Gastrocnemius medialis (tissue), 4 donors: Measurements from ENCODE around the gene POU5F1. TPM values are rescaled to one million over a fixed set of nuclear protein-coding genes. Genes with fewer than 3 reads are reported as not detected.
"Not testable (repeated sequence)": the region's sequence is repeated elsewhere in the genome, so short reads cannot be mapped to it uniquely, and the experiment has no call there.

Source experiments
- ATAC-seq, 2 donors: fragments of 150-250 bp; one replicate each; pipeline ENCODE4 v1.9.1; 2016
- DNase-seq, 2 donors: peaks; one replicate each; pipeline ENCODE4 v3.0.0-alpha.2; 2019
- H3K27ac ChIP-seq, 4 donors: fragments of 200-600 bp; sonication (generic); 1 replicate in 1 of 4; 2 replicates in 3 of 4; pipeline ENCODE4 v1.5.1; 2016 to 2018; ENCODE audit warnings: mild to moderate bottlenecking in 2 of 4, moderate library complexity in 1 of 4
- H3K27me3 ChIP-seq, 3 donors: fragments of 200-600 bp; sonication (generic) in 2 of 3; 1 replicate in 1 of 3; 2 replicates in 2 of 3; pipeline versions ENCODE4 v1.5.1 to v1.6.0; 2016 to 2019; ENCODE audit warnings: mild to moderate bottlenecking in 1 of 3, moderate library complexity in 1 of 3
- H3K36me3 ChIP-seq, 2 donors: fragments of 200-600 bp; sonication (generic) in 1 of 2; one replicate each; pipeline ENCODE4 v1.5.1; 2017 to 2018
- H3K4me1 ChIP-seq, 2 donors: fragments of 200-600 bp; sonication (generic) in 1 of 2; one replicate each; pipeline ENCODE4 v1.5.1; 2016 to 2017; ENCODE audit warnings: mild to moderate bottlenecking in 2 of 2
- H3K4me3 ChIP-seq, 4 donors: fragments of 200-600 bp; sonication (generic) in 3 of 4; 1 replicate in 1 of 4; 2 replicates in 3 of 4; pipeline ENCODE4 v1.5.1; 2016 to 2019; ENCODE audit warnings: mild to moderate bottlenecking in 2 of 4
- H3K9me3 ChIP-seq, 3 donors: fragments of 200-600 bp; sonication (generic) in 2 of 3; 1 replicate in 1 of 3; 2 replicates in 2 of 3; pipeline ENCODE4 v1.5.1; 2016 to 2019
- CTCF ChIP-seq, 5 experiments: fragments of 450-650 bp in 3 of 5; fragments of 200-600 bp in 2 of 5; sonication (generic) in 2 of 5; IDR thresholded peaks in 4 of 5; conservative IDR thresholded peaks in 1 of 5; 1 replicate in 4 of 5; 2 replicates in 1 of 5; pipeline ENCODE4 v1.5.1; 2016 to 2019; ENCODE audit warnings: antibody characterized with exemption in 5 of 5, mild to moderate bottlenecking in 3 of 5, moderate library complexity in 3 of 5
- POLR2A ChIP-seq, 2 donors: fragments of 450-650 bp; IDR thresholded peaks; one replicate each; pipeline ENCODE4 v1.6.1; 2017; ENCODE audit warnings: antibody characterized with exemption in 2 of 2, mild to moderate bottlenecking in 2 of 2, moderate library complexity in 2 of 2
- in situ Hi-C, 4 donors: fragments of 200-750 bp; cut with MboI; loops; one replicate each; pipeline versions ENCODE4 v1.15.0 to v1.8.0; 2017; ENCODE audit warnings: low sequenced_read_pairs in 4 of 4
- intact Hi-C: fragments of 100-400 bp; cut with DNase I; formaldehyde crosslinking; loops from one replicate; pipeline ENCODE4 v1.15.1; 2023; ENCODE audit warnings: low total_unique reads
- total RNA-seq, 4 donors: library from RNA; depleted of rRNA; stranded (reverse); fragments of >200 nt; gene quantifications; one replicate each; pipeline versions ENCODE4 v1.1.0 to v1.2.3, GENCODE V29; 2016

The POU5F1 gene
- not detected for total RNA-seq

- no peaks in the 10 kb centered on the region for H3K27me3 ChIP-seq
- no peak within 1 kb of the TSS for H3K4me3 ChIP-seq
- intact Hi-C loops: no loop called here
- in situ Hi-C loops: no loop called here
- H3K9me3 ChIP-seq: no peaks in the 10 kb centered on the region
- no peak for TF ChIP-seq CTCF (IDR thresholded peaks at IDR 0.05 in 4 of 5, conservative IDR thresholded peaks at IDR 0.05 in 1 of 5)
- TF ChIP-seq POLR2A (IDR thresholded peaks at IDR 0.05): no peak
- H3K4me1 ChIP-seq: no peaks in the 10 kb centered on the region
- no peaks in the 10 kb centered on the region for H3K36me3 ChIP-seq
- DNase-seq (no peak), ATAC-seq (no peak)
- no peak within 1 kb of the TSS for H3K27ac ChIP-seq
These were observed at the start of gene POU5F1 for GRCh38 chr6:31170600-31170881. TSS of gene POU5F1 (minus strand) at chr6:31170682. CDS start at chr6:31170620, 62 bp downstream.

GRCh38 chr6:31216208-31216898 is 45.9 kb upstream of the POU5F1 start:
- Histone ChIP-seq H3K27ac (no peak overlapping the region), H3K4me1 (no peaks in the 10 kb centered on the region), H3K27me3 (no peaks in the 10 kb centered on the region), H3K9me3 (no peaks in the 10 kb centered on the region), H3K36me3 (no peaks in the 10 kb centered on the region), H3K4me3 (no peak overlapping the region)
- in situ Hi-C loops: no loop called here
- ATAC-seq: peak in 1 of 2 donors; percentile 39
- DNase-seq: no peak
- intact Hi-C loops: no loop called here
- TF ChIP-seq POLR2A (IDR thresholded peaks at IDR 0.05) (no peak), CTCF (IDR thresholded peaks at IDR 0.05 in 4 of 5, conservative IDR thresholded peaks at IDR 0.05 in 1 of 5) (no peak)

GRCh38 chr6:31215216-31215615 is 44.7 kb upstream of the POU5F1 start:
- H3K36me3 ChIP-seq, H3K27me3 ChIP-seq, DNase-seq, in situ Hi-C loops, H3K27ac ChIP-seq, H3K9me3 ChIP-seq, H3K4me3 ChIP-seq, intact Hi-C loops, H3K4me1 ChIP-seq, ATAC-seq: not testable (repeated sequence)

GRCh38 chr6:31214516-31214915 is 44.0 kb upstream of the POU5F1 start:
- DNase-seq (no peak), ATAC-seq (no peak)
- TF ChIP-seq POLR2A (IDR thresholded peaks at IDR 0.05): no peak
- TF ChIP-seq CTCF (IDR thresholded peaks at IDR 0.05 in 4 of 5, conservative IDR thresholded peaks at IDR 0.05 in 1 of 5): no peak
- H3K27ac ChIP-seq: no peak overlapping the region
- H3K9me3 ChIP-seq: no peaks in the 10 kb centered on the region
- intact Hi-C loops: no loop called here
- in situ Hi-C loops: no loop called here
- H3K4me1 ChIP-seq: no peaks in the 10 kb centered on the region
- H3K36me3 ChIP-seq: no peaks in the 10 kb centered on the region
- no peak overlapping the region for H3K4me3 ChIP-seq
- H3K27me3 ChIP-seq: no peaks in the 10 kb centered on the region

- intact Hi-C loops (no loop called here), in situ Hi-C loops (no loop called here)
- ATAC-seq: no peak
- H3K4me3 ChIP-seq: no peak overlapping the region
- H3K27ac ChIP-seq: peak overlapping the region in 1 of 4 donors; percentile 28
- no peaks in the 10 kb centered on the region for H3K27me3 ChIP-seq
- no peaks in the 10 kb centered on the region for H3K9me3 ChIP-seq
- no peaks in the 10 kb centered on the region for H3K4me1 ChIP-seq
- TF ChIP-seq POLR2A (IDR thresholded peaks at IDR 0.05): no peak
- TF ChIP-seq CTCF (IDR thresholded peaks at IDR 0.05 in 4 of 5, conservative IDR thresholded peaks at IDR 0.05 in 1 of 5): no peak
- H3K36me3 ChIP-seq: no peaks in the 10 kb centered on the region
- DNase-seq: no peak
These were observed 40.5 kb upstream of the POU5F1 start for GRCh38 chr6:31210741-31211532.
